ENCODE results near the gene LCP2.

DNA sequence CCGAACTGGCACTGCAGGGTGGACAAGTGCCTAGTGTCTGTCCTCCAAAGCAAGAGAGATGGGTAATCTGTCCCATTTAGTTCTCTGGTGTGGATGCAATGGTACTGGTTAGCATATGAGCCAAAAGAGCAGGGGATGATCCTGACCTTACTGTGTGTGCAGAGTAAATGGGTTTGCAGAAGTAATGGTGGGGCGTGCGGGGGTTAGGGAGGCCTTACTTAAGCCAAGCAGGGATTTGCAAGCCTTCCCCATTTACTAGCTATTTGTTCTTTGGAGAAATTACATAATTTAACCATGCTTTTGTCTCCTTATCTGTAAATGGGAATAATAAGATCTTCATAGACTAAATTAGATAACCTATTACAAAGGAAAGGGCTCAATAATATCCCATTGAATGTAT lies 19.9 kb upstream of the LCP2 start:
- TF ChIP-seq, protein P1, sequence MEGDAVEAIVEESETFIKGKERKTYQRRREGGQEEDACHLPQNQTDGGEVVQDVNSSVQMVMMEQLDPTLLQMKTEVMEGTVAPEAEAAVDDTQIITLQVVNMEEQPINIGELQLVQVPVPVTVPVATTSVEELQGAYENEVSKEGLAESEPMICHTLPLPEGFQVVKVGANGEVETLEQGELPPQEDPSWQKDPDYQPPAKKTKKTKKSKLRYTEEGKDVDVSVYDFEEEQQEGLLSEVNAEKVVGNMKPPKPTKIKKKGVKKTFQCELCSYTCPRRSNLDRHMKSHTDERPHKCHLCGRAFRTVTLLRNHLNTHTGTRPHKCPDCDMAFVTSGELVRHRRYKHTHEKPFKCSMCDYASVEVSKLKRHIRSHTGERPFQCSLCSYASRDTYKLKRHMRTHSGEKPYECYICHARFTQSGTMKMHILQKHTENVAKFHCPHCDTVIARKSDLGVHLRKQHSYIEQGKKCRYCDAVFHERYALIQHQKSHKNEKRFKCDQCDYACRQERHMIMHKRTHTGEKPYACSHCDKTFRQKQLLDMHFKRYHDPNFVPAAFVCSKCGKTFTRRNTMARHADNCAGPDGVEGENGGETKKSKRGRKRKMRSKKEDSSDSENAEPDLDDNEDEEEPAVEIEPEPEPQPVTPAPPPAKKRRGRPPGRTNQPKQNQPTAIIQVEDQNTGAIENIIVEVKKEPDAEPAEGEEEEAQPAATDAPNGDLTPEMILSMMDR (IDR thresholded peaks at IDR 0.05 in 2 of 3, conservative IDR thresholded peaks at IDR 0.05 in 1 of 3; ENCODE audit: control insufficient read depth in 2 of 3, extremely low read depth in 1 of 3, insufficient read depth in 1 of 3, low read depth in 3 of 3, low read length in 3 of 3), result no peak
- TF ChIP-seq RFX5 (IDR thresholded peaks at IDR 0.05; ENCODE audit: low read depth, low read length), result no peak
- TF ChIP-seq RBBP5 (conservative IDR thresholded peaks at IDR 0.05), result no peak
- no peak for TF ChIP-seq LARP7 (IDR thresholded peaks at IDR 0.05)
- no peak for TF ChIP-seq ZNF24 (IDR thresholded peaks at IDR 0.05)
- TF ChIP-seq MEF2A (IDR thresholded peaks at IDR 0.05; ENCODE audit: insufficient read depth, low read depth, low read length), result no peak
- TF ChIP-seq SP1 (IDR thresholded peaks at IDR 0.05; ENCODE audit: low read depth, low read length), result no peak
- no peak for TF ChIP-seq FOXK2 (IDR thresholded peaks at IDR 0.05)
- no peak for TF ChIP-seq SRF (IDR thresholded peaks at IDR 0.05; ENCODE audit: low read depth in 2 of 2, low read length in 2 of 2)
- no peak for TF ChIP-seq RELA (IDR thresholded peaks at IDR 0.05; ENCODE audit: borderline replicate concordance, partially characterized antibody)
- no peak for TF ChIP-seq NR2C2 (IDR thresholded peaks at IDR 0.05; ENCODE audit: borderline replicate concordance, control insufficient read depth, insufficient read length, low read depth)
